ENCODE measurements around the gene KCNIP4. TPM values are rescaled to one million over a fixed set of nuclear protein-coding genes. Genes with fewer than 3 reads are reported as not detected.

KCNIP4 gene
- polyA plus RNA-seq, 4 donors: 1.3 to 3.7 TPM; not detected in 2

- Histone ChIP-seq H3K36me3 (ENCODE audit: control insufficient read depth in 3 of 3, insufficient read depth in 2 of 3, low read depth in 1 of 3, low read length in 3 of 3) (no peaks in the 10 kb centered on the region), H3K9me3 (ENCODE audit: control insufficient read depth in 2 of 2, insufficient read depth in 1 of 2, low read depth in 1 of 2, low read length in 1 of 2) (peaks cover 0 to 9% of the 10 kb centered on the region in 2 donors), H3K27ac (ENCODE audit: low read depth in 1 of 3, low read length in 2 of 3) (no peak overlapping the region), H3K4me1 (ENCODE audit: control insufficient read depth in 3 of 3, insufficient read depth in 2 of 3, low read depth in 1 of 3, low read length in 2 of 3) (no peaks in the 10 kb centered on the region), H3K27me3 (ENCODE audit: control insufficient read depth in 3 of 3, insufficient read depth in 3 of 3, low read length in 3 of 3) (no peaks in the 10 kb centered on the region), H3K4me3 (ENCODE audit: low read depth in 1 of 3, low read length in 3 of 3) (no peak overlapping the region)
- WGBS, 3 donors: 73 to 80% (median 78%) methylated on average over 3 of the region's 3 CpGs
- FAIRE-seq (no peak), DNase-seq (no peak)
Observed at GRCh38 chr4:21858971-21859370, 89.6 kb downstream of the KCNIP4 start.

- DNase-seq (no peak), FAIRE-seq (no peak)
- WGBS, 3 donors: 49 to 80% (median 64%) methylated on average over 2 of the region's 2 CpGs
- H3K27me3 ChIP-seq (ENCODE audit: control insufficient read depth in 3 of 3, insufficient read depth in 3 of 3, low read length in 3 of 3): no peaks in the 10 kb centered on the region
- peaks cover 0 to 9% of the 10 kb centered on the region in 2 donors for H3K9me3 ChIP-seq (ENCODE audit: control insufficient read depth in 2 of 2, insufficient read depth in 1 of 2, low read depth in 1 of 2, low read length in 1 of 2)
- no peak overlapping the region for H3K27ac ChIP-seq (ENCODE audit: low read depth in 1 of 3, low read length in 2 of 3)
- H3K4me1 ChIP-seq (ENCODE audit: control insufficient read depth in 3 of 3, insufficient read depth in 2 of 3, low read depth in 1 of 3, low read length in 2 of 3): no peaks in the 10 kb centered on the region
- H3K4me3 ChIP-seq (ENCODE audit: low read depth in 1 of 3, low read length in 3 of 3): no peak overlapping the region
- no peaks in the 10 kb centered on the region for H3K36me3 ChIP-seq (ENCODE audit: control insufficient read depth in 3 of 3, insufficient read depth in 2 of 3, low read depth in 1 of 3, low read length in 3 of 3)
Observed at GRCh38 chr4:21856754-21857153, 91.8 kb downstream of the KCNIP4 start.

GRCh38 chr4:21856301-21856700 is 92.3 kb downstream of the KCNIP4 start:
- DNase-seq: no peak
- H3K27ac ChIP-seq (ENCODE audit: low read depth in 1 of 3, low read length in 2 of 3): no peak overlapping the region

GRCh38 chr4:21849077-21849476 is 99.5 kb downstream of the KCNIP4 start:
- FAIRE-seq: no peak
- Histone ChIP-seq H3K36me3 (ENCODE audit: control insufficient read depth in 3 of 3, insufficient read depth in 2 of 3, low read depth in 1 of 3, low read length in 3 of 3) (no peaks in the 10 kb centered on the region), H3K9me3 (ENCODE audit: control insufficient read depth in 2 of 2, insufficient read depth in 1 of 2, low read depth in 1 of 2, low read length in 1 of 2) (no peaks in the 10 kb centered on the region), H3K27ac (ENCODE audit: low read depth in 1 of 3, low read length in 2 of 3) (no peak overlapping the region), H3K27me3 (ENCODE audit: control insufficient read depth in 3 of 3, insufficient read depth in 3 of 3, low read length in 3 of 3) (no peaks in the 10 kb centered on the region), H3K4me1 (ENCODE audit: control insufficient read depth in 3 of 3, insufficient read depth in 2 of 3, low read depth in 1 of 3, low read length in 2 of 3) (no peaks in the 10 kb centered on the region), H3K4me3 (ENCODE audit: low read depth in 1 of 3, low read length in 3 of 3) (no peak overlapping the region)
- 62 to 79% (median 77%) methylated on average over 3 of the region's 3 CpGs for WGBS, 3 donors
- no peak for DNase-seq

More at GRCh38 chr4:21856301-21856700, 92.3 kb downstream of the KCNIP4 start:
- peaks cover 0 to 9% of the 10 kb centered on the region in 2 donors for H3K9me3 ChIP-seq (ENCODE audit: control insufficient read depth in 2 of 2, insufficient read depth in 1 of 2, low read depth in 1 of 2, low read length in 1 of 2)
- H3K27me3 ChIP-seq (ENCODE audit: control insufficient read depth in 3 of 3, insufficient read depth in 3 of 3, low read length in 3 of 3): no peaks in the 10 kb centered on the region
- WGBS, 3 donors: 67 to 71% (median 67%) methylated on average over 6 of the region's 6 CpGs
- H3K4me1 ChIP-seq (ENCODE audit: control insufficient read depth in 3 of 3, insufficient read depth in 2 of 3, low read depth in 1 of 3, low read length in 2 of 3): no peaks in the 10 kb centered on the region
- no peak for FAIRE-seq
- H3K36me3 ChIP-seq (ENCODE audit: control insufficient read depth in 3 of 3, insufficient read depth in 2 of 3, low read depth in 1 of 3, low read length in 3 of 3): no peaks in the 10 kb centered on the region
- H3K4me3 ChIP-seq (ENCODE audit: low read depth in 1 of 3, low read length in 3 of 3): no peak overlapping the region

GRCh38 chr4:21848021-21848420 is 100.6 kb downstream of the KCNIP4 start:
- 76 to 84% (median 77%) methylated on average over 2 of the region's 2 CpGs for WGBS, 3 donors
- Histone ChIP-seq H3K4me3 (ENCODE audit: low read depth in 1 of 3, low read length in 3 of 3) (no peak overlapping the region), H3K9me3 (ENCODE audit: control insufficient read depth in 2 of 2, insufficient read depth in 1 of 2, low read depth in 1 of 2, low read length in 1 of 2) (no peaks in the 10 kb centered on the region), H3K36me3 (ENCODE audit: control insufficient read depth in 3 of 3, insufficient read depth in 2 of 3, low read depth in 1 of 3, low read length in 3 of 3) (no peaks in the 10 kb centered on the region), H3K4me1 (ENCODE audit: control insufficient read depth in 3 of 3, insufficient read depth in 2 of 3, low read depth in 1 of 3, low read length in 2 of 3) (no peaks in the 10 kb centered on the region), H3K27ac (ENCODE audit: low read depth in 1 of 3, low read length in 2 of 3) (no peak overlapping the region), H3K27me3 (ENCODE audit: control insufficient read depth in 3 of 3, insufficient read depth in 3 of 3, low read length in 3 of 3) (no peaks in the 10 kb centered on the region)
- no peak for DNase-seq
- FAIRE-seq: no peak

- Histone ChIP-seq H3K27ac (ENCODE audit: low read depth in 1 of 3, low read length in 2 of 3) (no peak overlapping the region), H3K36me3 (ENCODE audit: control insufficient read depth in 3 of 3, insufficient read depth in 2 of 3, low read depth in 1 of 3, low read length in 3 of 3) (no peaks in the 10 kb centered on the region), H3K9me3 (ENCODE audit: control insufficient read depth in 2 of 2, insufficient read depth in 1 of 2, low read depth in 1 of 2, low read length in 1 of 2) (no peaks in the 10 kb centered on the region), H3K4me3 (ENCODE audit: low read depth in 1 of 3, low read length in 3 of 3) (no peak overlapping the region), H3K27me3 (ENCODE audit: control insufficient read depth in 3 of 3, insufficient read depth in 3 of 3, low read length in 3 of 3) (no peaks in the 10 kb centered on the region), H3K4me1 (ENCODE audit: control insufficient read depth in 3 of 3, insufficient read depth in 2 of 3, low read depth in 1 of 3, low read length in 2 of 3) (no peaks in the 10 kb centered on the region)
- DNase-seq (no peak), FAIRE-seq (no peak)
- WGBS, 3 donors: 73 to 79% (median 73%) methylated on average over 4 of the region's 4 CpGs
Observed at GRCh38 chr4:21845663-21846062, 102.9 kb downstream of the KCNIP4 start.

GRCh38 chr4:21835712-21836111 is 112.9 kb downstream of the KCNIP4 start:
- no peak for FAIRE-seq
- no peaks in the 10 kb centered on the region for H3K27me3 ChIP-seq (ENCODE audit: control insufficient read depth in 3 of 3, insufficient read depth in 3 of 3, low read length in 3 of 3)

GRCh38 chr4:21830272-21830671 is 118.3 kb downstream of the KCNIP4 start:
- no peak for FAIRE-seq
- WGBS, 3 donors: 74 to 84% (median 78%) methylated on average over 5 of the region's 5 CpGs
- H3K36me3 ChIP-seq (ENCODE audit: control insufficient read depth in 3 of 3, insufficient read depth in 2 of 3, low read depth in 1 of 3, low read length in 3 of 3): no peaks in the 10 kb centered on the region

More at GRCh38 chr4:21835712-21836111, 112.9 kb downstream of the KCNIP4 start:
- DNase-seq: no peak
- H3K36me3 ChIP-seq (ENCODE audit: control insufficient read depth in 3 of 3, insufficient read depth in 2 of 3, low read depth in 1 of 3, low read length in 3 of 3): no peaks in the 10 kb centered on the region
- H3K9me3 ChIP-seq (ENCODE audit: control insufficient read depth in 2 of 2, insufficient read depth in 1 of 2, low read depth in 1 of 2, low read length in 1 of 2): no peaks in the 10 kb centered on the region
- H3K4me3 ChIP-seq (ENCODE audit: low read depth in 1 of 3, low read length in 3 of 3): no peak overlapping the region
- H3K27ac ChIP-seq (ENCODE audit: low read depth in 1 of 3, low read length in 2 of 3): no peak overlapping the region
- H3K4me1 ChIP-seq (ENCODE audit: control insufficient read depth in 3 of 3, insufficient read depth in 2 of 3, low read depth in 1 of 3, low read length in 2 of 3): no peaks in the 10 kb centered on the region

GRCh38 chr4:21827575-21827974 is 121.0 kb downstream of the KCNIP4 start:
- no peak for FAIRE-seq
- H3K9me3 ChIP-seq (ENCODE audit: control insufficient read depth in 2 of 2, insufficient read depth in 1 of 2, low read depth in 1 of 2, low read length in 1 of 2): no peaks in the 10 kb centered on the region
- no peak overlapping the region for H3K27ac ChIP-seq (ENCODE audit: low read depth in 1 of 3, low read length in 2 of 3)
- H3K36me3 ChIP-seq (ENCODE audit: control insufficient read depth in 3 of 3, insufficient read depth in 2 of 3, low read depth in 1 of 3, low read length in 3 of 3): no peaks in the 10 kb centered on the region
- no peak for DNase-seq
- H3K4me1 ChIP-seq (ENCODE audit: control insufficient read depth in 3 of 3, insufficient read depth in 2 of 3, low read depth in 1 of 3, low read length in 2 of 3): no peaks in the 10 kb centered on the region
- no peak overlapping the region for H3K4me3 ChIP-seq (ENCODE audit: low read depth in 1 of 3, low read length in 3 of 3)
- 61 to 70% (median 63%) methylated on average over 3 of the region's 3 CpGs for WGBS, 3 donors
- no peaks in the 10 kb centered on the region for H3K27me3 ChIP-seq (ENCODE audit: control insufficient read depth in 3 of 3, insufficient read depth in 3 of 3, low read length in 3 of 3)

More at GRCh38 chr4:21830272-21830671, 118.3 kb downstream of the KCNIP4 start:
- Histone ChIP-seq H3K4me3 (ENCODE audit: low read depth in 1 of 3, low read length in 3 of 3) (no peak overlapping the region), H3K27me3 (ENCODE audit: control insufficient read depth in 3 of 3, insufficient read depth in 3 of 3, low read length in 3 of 3) (no peaks in the 10 kb centered on the region), H3K27ac (ENCODE audit: low read depth in 1 of 3, low read length in 2 of 3) (no peak overlapping the region), H3K9me3 (ENCODE audit: control insufficient read depth in 2 of 2, insufficient read depth in 1 of 2, low read depth in 1 of 2, low read length in 1 of 2) (no peaks in the 10 kb centered on the region), H3K4me1 (ENCODE audit: control insufficient read depth in 3 of 3, insufficient read depth in 2 of 3, low read depth in 1 of 3, low read length in 2 of 3) (no peaks in the 10 kb centered on the region)
- DNase-seq: no peak
